Nucleus accumbens (tissue), 56 donors: Measurements from ENCODE around the gene HLCS.
"Not testable (repeated sequence)": the region's sequence is repeated elsewhere in the genome, so short reads cannot be mapped to it uniquely, and the experiment has no call there.

Source experiments
- DNase-seq, 56 donors: peaks; one replicate each; lab custom pipeline; 2025; lab: John Stamatoyannopoulos, UW

HLCS gene

DNA sequence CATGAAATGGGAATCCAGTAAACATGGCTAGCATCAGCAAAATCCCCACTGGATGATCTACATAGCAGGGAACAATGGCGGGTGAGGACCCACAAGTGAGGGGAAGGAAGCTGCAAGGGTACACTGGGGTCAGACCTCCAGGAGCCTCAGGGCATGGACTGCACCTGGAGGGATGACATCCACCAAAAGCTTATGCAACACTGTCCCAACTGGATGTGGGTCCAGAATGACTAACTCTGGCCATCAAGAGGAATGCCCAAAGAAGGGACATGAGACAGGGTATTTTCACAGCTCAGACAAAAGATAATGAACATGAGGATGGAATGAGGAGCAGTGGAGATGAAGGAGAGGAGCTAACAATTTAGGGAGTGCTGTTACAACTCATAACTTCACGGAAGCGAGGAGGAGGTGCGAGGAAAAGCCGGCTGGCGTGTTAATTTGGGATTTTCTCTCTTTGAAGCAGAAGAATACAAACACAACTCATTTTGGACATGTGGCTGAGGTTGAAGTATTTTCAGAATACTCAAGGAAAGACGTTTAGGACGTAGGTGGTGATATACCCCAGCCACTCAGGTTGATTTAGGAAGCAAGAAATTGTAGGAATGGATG, 5.7 kb downstream of the HLCS start:
- no peak for DNase-seq

DNA sequence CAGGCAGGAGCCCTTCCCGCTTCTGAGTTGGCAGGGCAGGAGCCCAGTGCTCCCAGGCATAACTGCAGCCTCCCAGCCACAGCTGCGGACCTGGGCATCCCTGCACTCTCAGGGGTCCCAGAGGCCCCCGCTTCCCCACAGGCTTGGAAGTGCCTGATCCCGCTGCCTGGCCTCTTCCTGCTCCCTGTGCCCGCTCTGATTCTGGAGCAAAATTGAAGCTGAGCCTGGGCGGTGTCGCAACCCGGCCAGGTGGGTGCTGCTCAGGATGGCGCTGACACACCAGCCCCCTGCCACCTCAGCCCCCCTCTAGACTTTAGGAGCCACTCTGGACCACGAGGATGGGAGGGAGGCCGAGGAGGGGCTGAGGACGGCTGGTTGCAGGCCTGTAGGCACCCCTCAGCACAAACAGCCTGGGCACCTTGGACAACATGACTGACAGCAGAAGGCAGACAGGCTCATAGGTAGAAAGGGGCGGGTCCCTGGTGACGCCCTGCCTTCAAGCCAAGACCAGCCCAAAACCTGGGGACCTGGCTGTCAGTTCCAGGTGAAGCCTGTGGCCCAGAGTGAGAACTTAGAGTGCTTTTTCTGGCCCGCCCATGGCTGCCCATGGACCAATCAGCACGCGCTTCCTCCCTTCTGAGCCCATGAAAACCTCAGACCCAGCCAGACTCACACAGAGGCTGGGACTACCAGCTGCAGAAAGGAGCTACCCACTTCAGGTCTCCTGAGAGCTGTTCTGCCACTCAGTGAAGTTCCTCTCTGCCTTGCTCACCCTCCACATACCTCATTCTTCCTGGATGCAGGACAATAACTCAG, 7.2 kb downstream of the HLCS start:
- no peak for DNase-seq

DNA sequence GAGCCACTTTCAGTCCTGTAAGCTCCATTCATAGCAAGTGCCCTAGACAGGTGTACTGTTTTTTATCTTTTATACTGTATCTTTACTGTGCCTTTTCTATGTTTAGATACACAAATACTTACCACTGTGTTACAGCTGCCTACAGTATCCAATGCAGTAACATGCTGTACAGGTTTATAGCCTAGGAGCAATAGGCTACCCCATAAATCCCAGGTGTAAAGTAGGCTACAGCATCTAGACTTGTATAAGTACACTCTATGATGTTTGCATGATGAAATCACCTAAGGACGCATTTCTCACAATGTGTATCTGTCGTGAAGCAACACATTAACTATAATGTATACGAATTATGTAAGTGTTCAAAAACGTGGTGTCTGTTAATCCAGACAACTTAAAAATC, 10.7 kb downstream of the HLCS start:
- no peak for DNase-seq

DNA sequence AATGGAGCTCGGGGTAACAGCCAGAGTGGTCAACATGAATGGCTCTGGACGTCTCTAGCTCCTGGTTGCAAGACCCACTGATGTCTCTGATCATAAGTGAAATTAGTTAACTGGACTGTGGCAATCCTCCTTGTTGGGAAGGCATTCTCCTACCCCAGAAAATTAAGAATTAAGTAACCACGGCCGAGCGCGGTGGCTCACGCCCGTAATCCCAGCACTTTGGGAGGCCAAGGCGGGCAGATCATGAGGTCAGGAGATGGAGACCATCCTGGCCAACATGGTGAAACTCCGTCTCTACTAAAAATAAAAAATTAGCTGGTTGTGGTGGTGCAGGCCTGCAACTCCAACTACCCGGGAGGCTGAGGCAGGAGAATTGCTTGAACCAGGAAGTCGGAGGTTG, 14.1 kb downstream of the HLCS start:
- not testable (repeated sequence) for DNase-seq

DNA sequence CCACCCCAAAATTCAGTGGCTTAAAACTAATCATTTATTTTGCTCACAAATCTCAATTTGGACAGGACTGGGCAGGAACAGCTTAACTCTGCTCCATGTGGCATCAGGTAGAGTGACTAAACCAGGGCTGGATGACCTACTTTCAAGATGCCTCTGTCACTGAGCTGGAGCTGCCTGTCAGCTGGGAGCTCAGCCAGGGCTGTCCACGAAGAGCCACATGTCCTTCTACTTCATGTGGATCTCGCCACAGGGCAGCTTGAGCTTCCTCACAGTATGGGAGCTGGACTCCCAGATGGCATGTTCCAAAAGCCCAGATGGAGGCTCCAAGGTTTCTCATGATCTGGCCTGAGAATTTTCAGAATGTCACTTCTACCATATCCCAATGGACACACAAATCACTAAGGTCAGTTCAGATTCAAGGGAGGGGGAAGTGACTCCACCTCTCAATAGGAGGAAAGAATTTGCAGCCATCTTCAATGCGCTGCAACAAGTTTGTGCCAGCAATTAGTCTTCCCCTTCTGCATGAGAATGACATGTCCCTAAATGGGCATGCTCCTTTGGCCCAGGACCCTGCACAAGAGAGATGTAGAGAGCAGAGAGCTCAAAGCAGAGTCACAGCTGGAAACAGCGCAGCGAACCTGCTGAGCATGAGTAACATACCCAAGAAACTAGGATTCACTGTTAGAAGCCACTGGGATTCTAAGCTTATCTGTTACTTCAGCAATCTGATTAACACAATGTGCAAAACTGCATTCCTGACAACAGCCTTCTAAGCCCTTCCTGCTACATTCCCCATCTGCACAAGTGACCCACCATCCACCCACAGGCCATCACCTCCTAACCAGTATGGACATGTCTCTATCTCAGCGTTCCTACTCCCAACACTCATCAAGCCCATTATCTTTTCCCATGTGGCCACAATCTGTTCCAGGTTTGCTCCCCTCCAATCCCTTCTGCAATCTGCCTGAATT, 17.0 kb downstream of the HLCS start:
- DNase-seq, result no peak

DNA sequence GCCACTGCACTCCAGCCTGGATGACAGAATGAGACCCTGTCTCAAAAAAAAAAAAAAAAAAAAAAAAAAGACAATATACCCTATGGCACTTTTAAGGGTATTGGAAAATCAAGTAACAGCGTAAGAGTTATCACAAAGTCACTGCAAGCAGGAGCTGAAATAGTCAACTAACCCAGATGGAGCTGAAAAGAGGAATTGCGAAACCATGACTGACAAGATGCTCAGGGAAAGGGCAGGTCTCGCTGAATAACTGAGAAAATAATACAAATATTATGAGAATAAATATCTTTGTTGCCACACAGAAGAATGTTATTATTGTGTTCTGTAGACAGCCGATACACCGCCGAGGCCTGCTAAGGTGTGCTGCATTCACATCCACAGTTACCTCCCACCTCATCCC, 17.8 kb downstream of the HLCS start:
- DNase-seq, result no peak

DNA sequence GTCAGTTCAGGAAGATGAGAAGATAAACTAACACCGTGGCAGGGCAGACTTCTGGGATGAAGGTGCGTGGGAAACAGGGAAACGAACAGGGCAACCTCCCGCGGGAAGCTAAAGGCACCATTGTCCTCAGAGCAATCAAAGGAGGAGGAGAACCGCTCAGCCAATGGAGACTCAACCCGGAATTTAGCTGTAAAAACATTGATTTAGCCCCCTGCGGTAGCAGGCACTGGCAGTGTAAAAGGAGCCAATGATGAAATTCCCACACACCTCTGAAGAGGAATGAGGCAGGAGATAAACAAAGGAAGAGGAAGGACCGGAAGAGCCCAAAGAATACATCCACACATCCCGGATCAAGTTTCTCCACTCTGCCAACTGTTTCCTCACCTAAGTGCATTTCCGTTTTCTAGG, 19.5 kb downstream of the HLCS start:
- DNase-seq, result no peak

DNA sequence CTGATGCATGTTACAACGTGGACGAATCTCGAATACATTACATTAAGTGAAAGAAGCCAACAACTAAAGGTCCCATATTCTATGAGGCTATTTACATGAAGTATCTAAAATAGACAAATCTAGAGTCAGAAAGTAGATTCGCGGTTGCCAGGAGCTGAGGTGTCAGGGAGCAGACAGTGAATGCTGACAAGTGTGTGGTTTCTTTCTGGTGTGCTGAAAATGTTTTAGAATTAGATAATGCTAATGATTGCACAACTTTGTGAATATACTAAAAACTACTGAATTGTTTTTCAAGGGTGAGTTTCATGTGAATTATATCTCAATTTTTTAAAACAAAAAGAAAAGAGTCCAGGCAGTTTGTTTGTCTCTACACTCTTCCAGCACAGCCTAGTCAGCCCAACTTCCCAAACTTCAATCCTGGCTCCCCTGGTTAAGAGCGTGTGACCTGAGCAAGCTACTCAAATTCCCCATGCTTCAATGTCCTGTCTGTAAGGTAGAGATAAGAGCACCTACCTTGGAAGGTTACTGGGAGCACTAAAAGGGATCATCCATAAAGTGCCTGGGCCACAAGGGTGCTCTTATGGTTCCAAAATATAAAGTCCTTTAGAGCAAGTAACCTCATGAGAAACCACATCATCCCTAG, 20.9 kb downstream of the HLCS start:
- peak in 4 of 56 donors; percentile 3 to 34 (median 26) for DNase-seq

DNA sequence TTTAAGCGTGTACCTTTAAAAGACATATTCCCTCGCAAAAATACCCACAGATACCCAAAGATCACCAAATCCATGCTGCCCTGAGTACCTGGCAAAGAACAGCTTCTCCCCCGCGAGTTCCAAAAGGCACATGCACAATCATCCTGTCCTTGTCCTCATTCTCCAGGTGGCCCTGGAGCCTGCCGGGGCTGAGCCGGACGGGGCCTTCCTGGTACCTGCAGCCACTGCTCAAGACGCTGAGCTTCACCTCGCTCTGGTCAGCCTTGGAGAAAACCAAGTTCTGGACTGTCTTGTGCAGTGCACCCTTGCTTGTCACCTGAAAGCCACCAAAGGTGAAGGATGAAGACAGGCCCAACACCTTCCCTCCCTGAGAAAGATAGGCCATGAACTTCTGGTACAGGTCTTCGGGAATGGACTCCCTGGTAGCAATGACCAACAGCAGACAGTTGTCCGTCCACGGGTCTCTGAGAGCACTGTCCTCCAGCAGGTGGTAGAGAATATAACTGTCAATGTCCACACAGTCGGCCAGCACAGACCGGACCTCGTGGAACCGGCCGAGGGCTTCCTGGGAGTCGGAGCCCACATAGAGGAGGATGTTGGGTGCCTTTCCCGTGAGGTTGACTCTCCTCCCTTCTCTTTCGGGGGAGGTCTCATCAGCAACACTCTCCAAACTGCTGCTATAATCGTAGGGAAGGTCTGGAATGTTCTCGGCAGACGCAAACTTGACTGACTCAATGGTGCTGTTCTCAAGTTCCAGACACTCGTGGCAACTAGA, 29.9 kb downstream of the HLCS start:
- no peak for DNase-seq

DNA sequence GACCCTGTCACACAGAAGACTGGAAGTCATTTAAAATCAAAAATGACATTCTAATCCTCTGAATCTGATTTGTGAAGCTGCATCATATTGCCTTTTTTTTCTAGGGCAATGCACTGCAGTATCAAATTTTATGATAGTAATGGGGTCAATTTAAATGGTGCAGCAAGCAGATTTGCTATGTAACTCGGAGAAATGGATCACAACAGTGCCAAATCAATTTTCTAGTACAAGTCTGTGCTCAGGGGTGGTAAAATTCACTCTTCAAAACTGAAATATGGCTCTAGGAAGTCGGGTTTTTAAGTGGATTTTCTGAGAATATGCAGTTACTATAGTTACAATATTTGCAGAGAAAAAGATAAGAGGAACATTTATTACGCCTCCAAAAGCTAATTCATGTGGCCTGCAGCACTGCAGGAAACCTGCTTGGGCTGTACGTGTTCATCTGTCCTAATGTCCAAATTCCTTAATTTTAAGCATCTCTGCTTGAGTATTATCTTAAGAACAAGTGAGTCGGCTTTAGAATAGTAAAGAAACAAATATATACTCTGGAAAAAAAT, 31.5 kb downstream of the HLCS start:
- no peak for DNase-seq

DNA sequence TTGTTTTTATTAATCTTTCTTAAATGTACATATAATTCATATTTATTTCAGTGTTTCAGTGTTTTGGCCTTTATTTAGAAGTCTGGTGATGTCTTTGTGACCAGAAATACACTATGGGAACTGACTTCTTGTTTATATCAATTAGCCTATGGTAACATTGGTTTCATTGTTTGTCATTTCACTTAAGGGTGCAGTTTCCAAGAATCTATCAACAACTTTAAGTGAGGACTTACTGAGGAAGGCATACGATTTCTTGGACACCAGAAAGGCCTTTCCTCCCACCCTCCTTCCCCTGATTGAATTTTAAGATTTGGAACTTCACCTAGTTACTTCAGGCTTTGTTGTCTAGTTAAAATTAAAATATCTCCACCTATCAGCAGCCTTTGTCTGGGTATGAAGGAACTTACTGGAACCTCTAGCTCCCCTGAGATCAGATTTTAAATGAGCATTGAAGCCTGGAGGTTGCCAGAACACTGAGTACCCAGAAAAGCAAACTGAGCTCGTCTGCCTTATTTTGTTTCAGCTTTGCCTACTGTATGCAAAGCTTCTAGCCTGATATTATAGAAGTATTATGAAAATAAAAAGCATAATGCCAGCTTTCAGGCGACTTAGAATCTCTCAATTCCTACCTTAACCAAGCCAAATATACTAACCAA, 34.2 kb downstream of the HLCS start:
- DNase-seq, result no peak

DNA sequence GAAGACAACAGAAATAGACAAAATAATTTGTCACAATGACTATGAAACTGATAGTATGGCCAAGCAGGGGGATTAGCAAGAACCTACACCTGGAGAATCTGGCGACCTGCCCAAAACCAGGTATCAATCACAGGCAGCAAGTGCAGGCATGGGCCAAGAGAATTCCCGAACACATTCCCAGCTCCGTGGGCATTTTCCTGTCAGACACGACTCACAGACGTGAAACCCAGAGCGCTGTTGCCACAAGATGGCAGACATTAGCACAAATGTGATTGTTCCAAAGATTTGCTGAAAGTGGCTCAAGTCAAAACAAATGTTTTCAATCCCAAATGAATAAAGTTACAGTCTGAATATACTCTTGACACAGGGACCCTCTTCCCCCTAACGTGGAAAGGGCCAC, 36.8 kb downstream of the HLCS start:
- DNase-seq, result peak in 22 of 56 donors; percentile 3 to 54 (median 18)

DNA sequence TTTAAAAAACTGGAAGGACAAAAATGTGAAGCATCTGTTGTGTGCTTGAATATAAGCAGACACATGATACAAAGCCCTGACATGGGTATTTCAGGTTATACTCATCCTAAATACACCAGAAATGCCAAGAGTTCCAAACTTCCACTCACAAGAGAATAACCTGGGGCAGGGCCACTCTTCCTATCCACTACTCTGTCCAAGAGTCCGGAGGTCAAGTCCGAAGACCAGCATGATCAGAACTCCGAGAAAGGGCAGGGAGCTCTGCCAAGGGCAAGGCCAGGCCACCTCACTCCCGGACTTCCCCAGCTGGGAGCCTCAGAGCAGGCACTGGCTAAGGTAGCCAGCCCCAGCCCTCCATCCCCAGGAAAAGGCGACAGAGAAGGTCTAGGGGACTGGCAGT, 37.5 kb downstream of the HLCS start:
- DNase-seq, result no peak

DNA sequence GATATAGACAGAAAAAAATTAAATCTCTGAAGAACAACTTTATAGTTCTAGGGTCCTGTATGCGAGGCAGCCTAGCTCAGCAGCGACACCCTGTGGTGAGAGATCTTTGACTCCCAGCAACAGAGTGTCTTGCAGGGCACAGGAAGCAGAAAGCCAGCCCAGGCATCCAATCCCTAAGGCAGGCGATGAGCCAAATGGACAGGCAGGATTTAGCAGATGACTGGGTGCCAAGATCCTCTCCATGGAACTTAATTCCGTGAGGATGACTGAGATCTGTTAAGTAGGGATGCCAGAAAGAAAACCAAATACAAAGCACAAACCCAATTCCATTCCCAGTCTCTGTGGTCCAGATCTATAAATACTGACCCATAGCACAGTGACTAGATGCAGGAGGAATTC, 38.8 kb downstream of the HLCS start:
- DNase-seq, result peak in 51 of 56 donors; percentile 9 to 91 (median 60)

DNA sequence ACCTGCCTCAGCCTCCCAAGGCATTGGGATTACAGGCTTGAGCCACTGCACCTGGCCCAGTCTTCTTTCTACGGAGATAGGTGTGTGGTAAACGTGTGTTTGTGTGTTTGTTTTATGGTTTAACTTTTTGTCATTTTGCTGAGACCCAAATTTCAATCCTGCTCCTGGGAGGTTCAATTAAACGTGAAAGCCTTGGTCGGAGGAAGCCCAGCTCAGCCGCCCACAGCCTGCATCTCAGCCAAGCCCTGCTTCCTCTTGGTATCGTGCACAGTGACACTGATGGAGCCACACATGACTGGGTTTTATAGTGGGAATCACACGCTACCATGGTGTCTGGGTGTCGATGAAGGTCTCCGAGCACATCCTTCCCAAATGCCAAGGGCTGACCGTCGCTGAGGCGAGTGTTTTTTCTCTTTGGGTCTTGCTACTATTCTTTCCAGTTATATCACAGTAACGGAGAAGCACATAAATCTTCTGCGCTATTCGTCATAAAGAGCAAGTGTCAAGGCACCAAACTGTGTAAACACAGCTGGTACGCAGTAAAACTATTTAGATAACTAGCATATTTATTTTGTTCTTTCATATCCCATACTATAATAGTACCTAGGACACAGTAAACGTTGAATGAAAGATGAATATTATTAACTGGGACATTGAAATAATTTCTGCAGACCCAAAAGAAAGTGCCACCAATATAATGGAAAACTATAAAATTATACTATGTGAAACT, 39.3 kb downstream of the HLCS start:
- no peak for DNase-seq

DNA sequence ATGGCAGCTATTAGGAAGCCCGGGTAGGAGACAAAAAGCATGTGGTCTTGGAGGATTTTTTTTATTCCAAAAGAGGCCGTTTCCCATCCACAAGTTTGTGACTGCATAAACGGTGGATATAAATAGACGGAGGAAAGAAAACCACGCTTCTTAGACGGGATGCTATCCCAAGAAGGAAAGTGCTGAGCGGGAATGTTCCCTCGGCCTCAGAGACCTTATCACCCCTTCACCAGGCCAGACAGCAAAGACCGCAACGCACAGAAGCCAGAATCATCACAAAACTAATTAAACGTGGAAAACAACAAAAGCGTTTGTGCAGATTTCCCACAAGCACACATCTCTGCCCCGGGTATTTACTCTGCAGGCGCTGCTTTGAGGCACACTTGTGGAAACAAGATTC, 43.2 kb downstream of the HLCS start:
- no peak for DNase-seq

DNA sequence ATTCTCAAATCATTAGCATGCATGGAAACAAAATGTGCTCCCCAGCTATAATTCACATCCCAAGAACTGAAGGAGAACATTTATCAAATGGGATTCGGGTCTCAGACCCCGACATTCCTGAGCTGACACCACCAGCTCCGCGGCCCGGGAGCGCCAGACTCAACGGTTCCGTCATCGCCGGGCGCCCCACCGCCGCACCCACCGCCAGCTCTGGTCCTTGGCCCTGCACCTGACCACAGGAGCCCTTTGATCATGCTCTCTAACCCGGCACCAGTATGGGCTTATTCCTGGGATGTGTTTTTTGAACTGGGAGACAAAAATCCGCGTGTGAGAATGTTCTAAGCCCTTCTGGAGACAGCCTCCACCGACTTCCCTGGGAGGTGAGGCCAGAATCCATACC, 43.6 kb downstream of the HLCS start:
- DNase-seq, result no peak

DNA sequence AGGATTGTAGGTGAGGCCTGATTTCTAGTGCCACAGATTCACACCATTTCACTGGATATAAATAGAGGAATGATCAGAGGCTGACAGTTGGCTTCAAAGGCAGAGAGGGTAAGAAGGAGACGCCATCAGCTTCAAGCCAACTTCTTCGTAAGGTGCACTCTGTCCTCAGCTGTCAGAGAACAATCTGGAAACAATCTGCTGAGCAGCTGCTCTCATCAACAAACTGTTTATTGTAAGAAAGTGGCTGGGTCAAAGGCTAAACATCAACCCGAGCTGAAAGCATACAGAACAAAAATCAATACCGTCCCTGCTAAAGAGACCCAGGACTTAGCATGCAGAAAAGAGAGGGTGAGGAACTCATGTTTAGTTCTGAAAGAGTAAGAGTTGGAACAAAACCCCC, 48.2 kb downstream of the HLCS start:
- DNase-seq, result no peak
